Panc1 (cell line): ENCODE results near the gene STK11IP. TPM values are rescaled to one million over a fixed set of nuclear protein-coding genes. Genes with fewer than 3 reads are reported as not detected.

Source experiments
- ATAC-seq: fragments of 200-7000 bp; cut with Tn5 transposase; 2 replicates; pipeline ENCODE4 v1.9.1; 2020; ENCODE audit warnings: mild to moderate bottlenecking, moderate library complexity
- BruUV-seq: library from RNA; stranded (reverse); fragments of 400-500 nt; replicated peaks from 2 replicates; lab custom pipeline; 2021; lab: Mats Ljungman, UMichigan
- CTCF ChIA-PET: fragments of 300-600 bp; sonication (Branson Sonifier 250); formaldehyde crosslinking; loops from one replicate; lab custom pipeline; 2022; ENCODE audit warnings: antibody characterized with exemption; lab: Charles Lee
- POLR2A ChIA-PET: fragments of 300-600 bp; sonication (Branson Sonifier 250); formaldehyde crosslinking; loops from one replicate; lab custom pipeline; 2022; ENCODE audit warnings: antibody characterized with exemption; lab: Charles Lee
- DNase-seq: peaks from one replicate; pipeline ENCODE4 v3.0.0-alpha.2; 2010; ENCODE audit warnings: low read depth, low spot score
- H3K27ac ChIP-seq: 2 replicates; pipeline ENCODE4 v1.5.1; 2011; ENCODE audit warnings: mild to moderate bottlenecking, low read length, inconsistent platforms
- H3K27me3 ChIP-seq: fragments of 200-500 bp; sonication (Bioruptor generic); 2 replicates; pipeline ENCODE4 v1.6.0; 2014; ENCODE audit warnings: low read length, inconsistent platforms; ENCODE audit not compliant: control insufficient read depth, insufficient read depth
- H3K36me3 ChIP-seq: fragments of 200-500 bp; sonication (Bioruptor generic); 2 replicates; pipeline ENCODE4 v1.5.1; 2014; ENCODE audit warnings: inconsistent platforms, mild to moderate bottlenecking, low read length, moderate library complexity; ENCODE audit not compliant: control insufficient read depth, insufficient read depth
- H3K4me1 ChIP-seq: 2 replicates; pipeline ENCODE4 v1.5.1; 2011; ENCODE audit warnings: inconsistent platforms, mild to moderate bottlenecking, low read length, moderate library complexity; ENCODE audit not compliant: control insufficient read depth, insufficient read depth
- H3K4me3 ChIP-seq, 2 experiments: 2 replicates each; pipeline ENCODE4 v1.5.1; 2011 to 2012; ENCODE audit warnings: low read depth in 2 of 2, low read length in 2 of 2, mild to moderate bottlenecking in 2 of 2, inconsistent platforms in 1 of 2, moderate library complexity in 1 of 2
- H3K9me3 ChIP-seq: fragments of 200-500 bp; sonication (Bioruptor generic); 2 replicates; pipeline ENCODE4 v1.5.1; 2014; ENCODE audit warnings: low read depth, mild to moderate bottlenecking, inconsistent platforms, low read length, moderate library complexity; ENCODE audit not compliant: control insufficient read depth, insufficient read depth
- CTCF ChIP-seq: fragments of 450-650 bp; IDR thresholded peaks from 2 replicates; pipeline ENCODE4 v1.5.1; 2017; ENCODE audit warnings: mild to moderate bottlenecking
- POLR2AphosphoS5 ChIP-seq: IDR thresholded peaks from 2 replicates; pipeline ENCODE4 v1.6.1; 2012; ENCODE audit warnings: mild to moderate bottlenecking, low read depth, low read length, moderate library complexity
- REST ChIP-seq, 2 experiments: IDR thresholded peaks; 2 replicates each; pipeline ENCODE4 v1.6.1; 2011 to 2012; ENCODE audit warnings: low read depth in 2 of 2, control low read depth in 1 of 2, low read length in 1 of 2, mild to moderate bottlenecking in 1 of 2, moderate library complexity in 1 of 2; ENCODE audit not compliant: insufficient read depth in 1 of 2
- SIN3A ChIP-seq: IDR thresholded peaks from 2 replicates; pipeline ENCODE4 v1.6.1; 2012; ENCODE audit warnings: low read depth, mild to moderate bottlenecking, low read length, moderate library complexity, borderline replicate concordance; ENCODE audit not compliant: insufficient read depth
- TCF7L2 ChIP-seq: IDR thresholded peaks from 2 replicates; pipeline ENCODE4 v1.6.1; 2011; ENCODE audit warnings: mild to moderate bottlenecking, low read depth, low read length, inconsistent platforms
- in situ Hi-C: cut with HindIII; loops from 2 replicates; pipeline ENCODE4 v1.10.0; 2016; ENCODE audit warnings: low sequenced_read_pairs, low pct_unique_long_range_greater_than_20kb
- intact Hi-C: fragments of 100-400 bp; cut with micrococcal nuclease; formaldehyde crosslinking; loops from one replicate; pipeline ENCODE4 v1.10.0; 2022; ENCODE audit not compliant: unreplicated experiment
- total RNA-seq: library from RNA; stranded (reverse); gene quantifications from one replicate; pipeline ENCODE4 v1.2.1, GENCODE V29; 2021; ENCODE audit not compliant: unreplicated experiment

STK11IP gene
- total RNA-seq, 1 experiment from 2014 or later, result 48.2 TPM

- ChIA-PET CTCF (interaction anchor here (1.5 kb wide), 1 partner anchor 102 kb away, joined by 4 read pairs; no protein-coding TSS in a partner anchor), POLR2A (no interaction called here)
- Histone ChIP-seq H3K9me3 (no peaks in the 10 kb centered on the region), H3K4me3 (no peak overlapping the region), H3K36me3 (no peaks in the 10 kb centered on the region), H3K27me3 (0 out of 2 replicates have a peak, but pooled peaks cover 1% of the 10 kb centered on the region), H3K27ac (no peak overlapping the region), H3K4me1 (no peaks in the 10 kb centered on the region; the same call in 1 of the 2 replicates)
- no TSS peak for BruUV-seq
- in situ Hi-C loops (no loop called here), intact Hi-C loops (no loop called here)
- DNase-seq (no peak), ATAC-seq (no peak)
- TF ChIP-seq CTCF, result no peak
- TF ChIP-seq SIN3A, result no peak
- TF ChIP-seq POLR2AphosphoS5, result no peak
- TF ChIP-seq REST (IDR thresholded peaks at IDR 0.05; ENCODE audit: insufficient read depth in 1 of 2, low read depth in 2 of 2, low read length in 1 of 2), result no peak
- no peak for TF ChIP-seq TCF7L2
Measured at GRCh38 chr2:219643788-219644398, 46.2 kb downstream of the STK11IP start.

GRCh38 chr2:219644801-219645480 lies 47.3 kb downstream of the STK11IP start:
- no peak for ATAC-seq
- H3K36me3 ChIP-seq, result no peaks in the 10 kb centered on the region
- no peak overlapping the region for H3K4me3 ChIP-seq
- ChIA-PET POLR2A (no interaction called here), CTCF (interaction anchor here (0.6 to 1.5 kb wide), 2 partner anchors 103 to 166 kb away, joined by 3 to 4 read pairs; no protein-coding TSS in a partner anchor)
- no peaks in the 10 kb centered on the region for H3K9me3 ChIP-seq
- no peaks in the 10 kb centered on the region; the same call in 1 of the 2 replicates for H3K4me1 ChIP-seq
- H3K27me3 ChIP-seq, result peaks cover 6% of the 10 kb centered on the region; the same call in 1 of the 2 replicates
- no peak for TF ChIP-seq REST (IDR thresholded peaks at IDR 0.05; ENCODE audit: insufficient read depth in 1 of 2, low read depth in 2 of 2, low read length in 1 of 2)
- no peak for TF ChIP-seq SIN3A
- no peak for TF ChIP-seq POLR2AphosphoS5
- no peak for TF ChIP-seq CTCF
- TF ChIP-seq TCF7L2, result no peak
- intact Hi-C loops (no loop called here), in situ Hi-C loops (no loop called here)
- H3K27ac ChIP-seq, result no peak overlapping the region
- DNase-seq, result no peak
- no TSS peak for BruUV-seq
